ENCODE results near the gene HMGB3. TPM values are rescaled to one million over a fixed set of nuclear protein-coding genes. Genes with fewer than 3 reads are reported as not detected.

The HMGB3 gene
- total and polyA plus RNA-seq, 2 experiments from 2014 or later: 140 to 633 TPM

- no peak for TF ChIP-seq EZH2phosphoT487 (IDR thresholded peaks at IDR 0.05; ENCODE audit: unreplicated experiment)
- no peak for TF ChIP-seq CREB1 (CRISPR knock-in tag; IDR thresholded peaks at IDR 0.05; ENCODE audit: low read depth)
- no peak for TF ChIP-seq ZNF331 (CRISPR knock-in tag; IDR thresholded peaks at IDR 0.05; ENCODE audit: low read depth)
- TF ChIP-seq ETS1 (IDR thresholded peaks at IDR 0.05): no peak
- TF ChIP-seq JUNB (IDR thresholded peaks at IDR 0.05; ENCODE audit: unreplicated experiment): no peak
- TF ChIP-seq EZH2 (IDR thresholded peaks at IDR 0.05; ENCODE audit: low read depth, unreplicated experiment): no peak
- TF ChIP-seq POLR2AphosphoS5 (IDR thresholded peaks at IDR 0.05; ENCODE audit: low read depth): no peak
- TF ChIP-seq NANOG (IDR thresholded peaks at IDR 0.05; ENCODE audit: borderline replicate concordance): no peak
- TF ChIP-seq ZNF114 (CRISPR knock-in tag; IDR thresholded peaks at IDR 0.05): no peak
- TF ChIP-seq REST (IDR thresholded peaks at IDR 0.05; ENCODE audit: unreplicated experiment): no peak
- no peak for TF ChIP-seq ZNF462 (CRISPR knock-in tag; IDR thresholded peaks at IDR 0.05)
- TF ChIP-seq CTCF (conservative IDR thresholded peaks at IDR 0.05; ENCODE audit: low read depth in 2 of 2): no peak
- H3K27ac Mint-ChIP-seq: peak overlapping the region; percentile 89
- no peak for DNase-seq (ENCODE audit: low spot score)
- Histone ChIP-seq H3K36me3 (ENCODE audit: insufficient read depth) (peaks cover 8% of the 10 kb centered on the region), H3K4me1 (ENCODE audit: insufficient read depth) (0 out of 2 replicates have a peak, but pooled peaks cover 3% of the 10 kb centered on the region), H3F3A (replicated peaks; ENCODE audit: low read depth) (no peaks in the 10 kb centered on the region), H3K4me2 (peak overlapping the region; percentile 82), H3K27me3 (ENCODE audit: insufficient read depth) (peaks cover 9% of the 10 kb centered on the region), H2AFZ (no peak overlapping the region), H3K9me2 (ENCODE audit: insufficient read depth) (no peaks in the 10 kb centered on the region), H3K79me2 (replicated peaks; ENCODE audit: insufficient read depth) (peaks cover 19% of the 10 kb centered on the region), H4K20me1 (replicated peaks; ENCODE audit: insufficient read depth) (peaks cover 9% of the 10 kb centered on the region; the same call in 1 of the 2 replicates), H3K4me3 (peak overlapping the region; percentile 69), H3K27ac (ENCODE audit: low read depth) (no peak overlapping the region)
- H3K4me1 Mint-ChIP-seq: peaks cover 18% of the 10 kb centered on the region
- H3K27me3 Mint-ChIP-seq (ENCODE audit: insufficient read depth, low read depth, poor library complexity): peaks cover 9% of the 10 kb centered on the region
- peaks cover 44% of the 10 kb centered on the region for H3K36me3 Mint-ChIP-seq (ENCODE audit: low read depth)
- peak overlapping the region; percentile 91 for H3K4me3 Mint-ChIP-seq
- no peak for ATAC-seq
- H3K9me3 Mint-ChIP-seq: peaks cover 4% of the 10 kb centered on the region; the same call in 1 of the 3 replicates
Observed at GRCh38 chrX:150984169-150984824, 1.2 kb downstream of the HMGB3 start.

All from GM23338 (cell line).